Neural cell (in vitro differentiated cells): ENCODE results near the gene IFNGR1.
"Not testable (repeated sequence)": the region's sequence is repeated elsewhere in the genome, so short reads cannot be mapped to it uniquely, and the experiment has no call there.

Source experiments
- EP300 ChIP-seq: fragments of 450-650 bp; conservative IDR thresholded peaks from 2 replicates; pipeline ENCODE4 v1.6.1; 2014; ENCODE audit warnings: antibody characterized with exemption, mild to moderate bottlenecking, moderate library complexity; ENCODE audit not compliant: poor library complexity, severe bottlenecking
- EZH2 ChIP-seq: fragments of 200-600, 300-800 bp; shearing (Covaris generic), sonication (generic); IDR thresholded peaks from 2 replicates; pipeline ENCODE4 v1.6.1; 2014; ENCODE audit warnings: antibody characterized with exemption, low read length, borderline replicate concordance, mild to moderate bottlenecking; ENCODE audit not compliant: insufficient read depth, poor library complexity, severe bottlenecking
- MXI1 ChIP-seq: fragments of 450-650 bp; conservative IDR thresholded peaks from 2 replicates; pipeline ENCODE4 v1.6.1; 2014; ENCODE audit warnings: antibody characterized with exemption, mild to moderate bottlenecking; ENCODE audit not compliant: poor library complexity, severe bottlenecking
- POLR2AphosphoS5 ChIP-seq: IDR thresholded peaks from 2 replicates; pipeline ENCODE4 v1.6.1; 2012
- TAF1 ChIP-seq: IDR thresholded peaks from 2 replicates; pipeline ENCODE4 v1.6.1; 2012; ENCODE audit warnings: low read depth
- TF ChIP-seq, protein P1 (sequence below): fragments of 450-650 bp; IDR thresholded peaks from 2 replicates; pipeline ENCODE4 v1.5.1; 2014; ENCODE audit warnings: antibody characterized with exemption, mild to moderate bottlenecking, moderate library complexity; ENCODE audit not compliant: poor library complexity, severe bottlenecking

- TF ChIP-seq, protein P1, sequence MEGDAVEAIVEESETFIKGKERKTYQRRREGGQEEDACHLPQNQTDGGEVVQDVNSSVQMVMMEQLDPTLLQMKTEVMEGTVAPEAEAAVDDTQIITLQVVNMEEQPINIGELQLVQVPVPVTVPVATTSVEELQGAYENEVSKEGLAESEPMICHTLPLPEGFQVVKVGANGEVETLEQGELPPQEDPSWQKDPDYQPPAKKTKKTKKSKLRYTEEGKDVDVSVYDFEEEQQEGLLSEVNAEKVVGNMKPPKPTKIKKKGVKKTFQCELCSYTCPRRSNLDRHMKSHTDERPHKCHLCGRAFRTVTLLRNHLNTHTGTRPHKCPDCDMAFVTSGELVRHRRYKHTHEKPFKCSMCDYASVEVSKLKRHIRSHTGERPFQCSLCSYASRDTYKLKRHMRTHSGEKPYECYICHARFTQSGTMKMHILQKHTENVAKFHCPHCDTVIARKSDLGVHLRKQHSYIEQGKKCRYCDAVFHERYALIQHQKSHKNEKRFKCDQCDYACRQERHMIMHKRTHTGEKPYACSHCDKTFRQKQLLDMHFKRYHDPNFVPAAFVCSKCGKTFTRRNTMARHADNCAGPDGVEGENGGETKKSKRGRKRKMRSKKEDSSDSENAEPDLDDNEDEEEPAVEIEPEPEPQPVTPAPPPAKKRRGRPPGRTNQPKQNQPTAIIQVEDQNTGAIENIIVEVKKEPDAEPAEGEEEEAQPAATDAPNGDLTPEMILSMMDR, result not testable (repeated sequence)
- TF ChIP-seq POLR2AphosphoS5, EP300, MXI1, EZH2, TAF1: not testable (repeated sequence)
These were observed 11.7 kb downstream of the IFNGR1 start for GRCh38 chr6:137207457-137207856.
